Measurements from ENCODE around the gene NUB1. TPM values are rescaled to one million over a fixed set of nuclear protein-coding genes. Genes with fewer than 3 reads are reported as not detected.
"Not testable (repeated sequence)": the region's sequence is repeated elsewhere in the genome, so short reads cannot be mapped to it uniquely, and the experiment has no call there.

NUB1 gene
- polyA plus RNA-seq, 1 experiment: 44.5 TPM

GRCh38 chr7:151299530-151299929 is 42.1 kb upstream of the NUB1 start:
- POLR2A ChIA-PET: no interaction called here
- Histone ChIP-seq H3K36me3 (ENCODE audit: control insufficient read depth, insufficient read depth, low read length) (no peaks in the 10 kb centered on the region), H3K4me3 (ENCODE audit: low read depth, low read length) (no peak overlapping the region), H3K27me3 (ENCODE audit: control insufficient read depth, insufficient read depth, low read length) (peaks cover 12% of the 10 kb centered on the region)
- CTCF ChIA-PET: interaction anchor here (1.0 kb wide), 1 partner anchor 10 kb away, joined by 3 read pairs; no protein-coding TSS in a partner anchor
- TF ChIP-seq CTCF (IDR thresholded peaks at IDR 0.05; ENCODE audit: insufficient read depth, low read depth, low read length): no peak
- no peak for DNase-seq (ENCODE audit: low read depth)

- no peak for DNase-seq (ENCODE audit: low read depth)
- no peak overlapping the region for H3K4me3 ChIP-seq (ENCODE audit: low read depth, low read length)
- POLR2A ChIA-PET: no interaction called here
- no peak for TF ChIP-seq CTCF (IDR thresholded peaks at IDR 0.05; ENCODE audit: insufficient read depth, low read depth, low read length)
- H3K36me3 ChIP-seq (ENCODE audit: control insufficient read depth, insufficient read depth, low read length): no peaks in the 10 kb centered on the region
- peaks cover 12% of the 10 kb centered on the region for H3K27me3 ChIP-seq (ENCODE audit: control insufficient read depth, insufficient read depth, low read length)
- CTCF ChIA-PET: interaction anchor here (0.9 to 1.0 kb wide), 2 partner anchors 10 to 176 kb away, joined by 3 to 5 read pairs; no protein-coding TSS in a partner anchor
These were observed 41.5 kb upstream of the NUB1 start for GRCh38 chr7:151299940-151300645.

- TF ChIP-seq CTCF (IDR thresholded peaks at IDR 0.05; ENCODE audit: insufficient read depth, low read depth, low read length): no peak
- DNase-seq (ENCODE audit: low read depth): no peak
- Histone ChIP-seq H3K27me3 (ENCODE audit: control insufficient read depth, insufficient read depth, low read length) (peaks cover 12% of the 10 kb centered on the region), H3K36me3 (ENCODE audit: control insufficient read depth, insufficient read depth, low read length) (no peaks in the 10 kb centered on the region), H3K4me3 (ENCODE audit: low read depth, low read length) (no peak overlapping the region)
- POLR2A ChIA-PET: no interaction called here
- CTCF ChIA-PET: interaction anchor here (0.6 to 1.5 kb wide), 6 partner anchors 9 to 132 kb away, joined by 3 to 8 read pairs (median 3); no protein-coding TSS in a partner anchor
These were observed 39.8 kb upstream of the NUB1 start for GRCh38 chr7:151301471-151302462.

- H3K36me3 ChIP-seq (ENCODE audit: control insufficient read depth, insufficient read depth, low read length); DNase-seq (ENCODE audit: low read depth); H3K27me3 ChIP-seq (ENCODE audit: control insufficient read depth, insufficient read depth, low read length); H3K4me3 ChIP-seq (ENCODE audit: low read depth, low read length): not testable (repeated sequence)
- ChIA-PET POLR2A (interaction anchor here (0.6 kb wide), 1 partner anchor 478 kb away, joined by 12 read pairs; no protein-coding TSS in a partner anchor), CTCF (interaction anchor here (0.6 to 2.9 kb wide), 15 partner anchors 11 to 541 kb away, joined by 3 to 16 read pairs (median 4); no protein-coding TSS in a partner anchor)
These were observed 37.4 kb upstream of the NUB1 start for GRCh38 chr7:151304251-151304650.

- Histone ChIP-seq H3K36me3 (ENCODE audit: control insufficient read depth, insufficient read depth, low read length) (no peaks in the 10 kb centered on the region), H3K27me3 (ENCODE audit: control insufficient read depth, insufficient read depth, low read length) (peaks cover 6% of the 10 kb centered on the region), H3K4me3 (ENCODE audit: low read depth, low read length) (peak overlapping the region; percentile 7; the same call in 1 of the 2 replicates)
- ChIA-PET CTCF (interaction anchor here (0.8 to 2.9 kb wide), 11 partner anchors 10 to 456 kb away, joined by 3 to 16 read pairs (median 4); partner anchors contain the start of gene ABCF2), POLR2A (interaction anchor here (0.6 kb wide), 1 partner anchor 478 kb away, joined by 12 read pairs; no protein-coding TSS in a partner anchor)
- TF ChIP-seq CTCF (IDR thresholded peaks at IDR 0.05; ENCODE audit: insufficient read depth, low read depth, low read length): no peak
- DNase-seq (ENCODE audit: low read depth): no peak
These were observed 36.8 kb upstream of the NUB1 start for GRCh38 chr7:151304856-151305255.
